LHCN-M2 (cell line): Measurements from ENCODE around the gene LMO2. TPM values are rescaled to one million over a fixed set of nuclear protein-coding genes. Genes with fewer than 3 reads are reported as not detected.
"Not testable (repeated sequence)": the region's sequence is repeated elsewhere in the genome, so short reads cannot be mapped to it uniquely, and the experiment has no call there.

Experiments
- DNase-seq: peaks from one replicate; pipeline ENCODE4 v3.0.0-alpha.2; 2012; ENCODE audit warnings: low read depth
- total RNA-seq: library from RNA; depleted of rRNA; stranded (reverse); fragments of >200 nt; gene quantifications from 2 replicates; pipeline ENCODE4 v1.2.3, GENCODE V29; 2014

The LMO2 gene
- total RNA-seq, 1 experiment from 2014 or later: 3.4 TPM

- no peak for DNase-seq
Measured at GRCh38 chr11:33863418-33864172, 28.3 kb downstream of the LMO2 start.

GRCh38 chr11:33861941-33862589 is 29.8 kb downstream of the LMO2 start:
- no peak for DNase-seq

GRCh38 chr11:33861386-33861785 is 30.5 kb downstream of the LMO2 start:
- no peak for DNase-seq

- DNase-seq: no peak
Measured at GRCh38 chr11:33860926-33861325, 30.9 kb downstream of the LMO2 start.

GRCh38 chr11:33859306-33859705 is 32.6 kb downstream of the LMO2 start:
- no peak for DNase-seq

- peak; percentile 31 for DNase-seq
Measured at GRCh38 chr11:33857933-33858371, 33.9 kb downstream of the LMO2 start.

GRCh38 chr11:33855500-33855899 is 36.4 kb downstream of the LMO2 start:
- no peak for DNase-seq

- DNase-seq: no peak
Measured at GRCh38 chr11:33848717-33849390, 43.0 kb downstream of the LMO2 start.

GRCh38 chr11:33847251-33847650 is 44.6 kb downstream of the LMO2 start:
- DNase-seq: no peak

GRCh38 chr11:33844236-33844635 is 47.6 kb downstream of the LMO2 start:
- no peak for DNase-seq

GRCh38 chr11:33843018-33843417 is 48.9 kb downstream of the LMO2 start:
- DNase-seq: no peak

GRCh38 chr11:33842236-33842915 is 49.5 kb downstream of the LMO2 start:
- peak; percentile 3 for DNase-seq

- not testable (repeated sequence) for DNase-seq
Measured at GRCh38 chr11:33838234-33838633, 53.6 kb downstream of the LMO2 start.

GRCh38 chr11:33837334-33837733 is 54.5 kb downstream of the LMO2 start:
- not testable (repeated sequence) for DNase-seq

GRCh38 chr11:33835143-33835878 is 56.6 kb downstream of the LMO2 start:
- DNase-seq: peak; percentile 71

GRCh38 chr11:33832676-33833075 is 59.2 kb downstream of the LMO2 start:
- no peak for DNase-seq

GRCh38 chr11:33830903-33831648 is 60.8 kb downstream of the LMO2 start:
- no peak for DNase-seq

- DNase-seq: peak; percentile 72
Measured at GRCh38 chr11:33829430-33830141, 62.3 kb downstream of the LMO2 start.

- no peak for DNase-seq
Measured at GRCh38 chr11:33828604-33829429, 63.1 kb downstream of the LMO2 start.
